Neural cell (in vitro differentiated cells): ENCODE measurements around the gene SHISAL1. TPM values are rescaled to one million over a fixed set of nuclear protein-coding genes. Genes with fewer than 3 reads are reported as not detected.

Experiments
- H2AFZ ChIP-seq: fragments of 200-600, 300-800 bp; sonication (generic), shearing (Covaris generic); 2 replicates; pipeline ENCODE4 v1.6.0; 2014; ENCODE audit warnings: low read depth, mild to moderate bottlenecking, antibody characterized with exemption, low read length, moderate library complexity
- H3F3A ChIP-seq: fragments of 200-600 bp; shearing (Covaris generic); 2 replicates; pipeline ENCODE4 v1.6.1; 2016; ENCODE audit warnings: mild to moderate bottlenecking, moderate library complexity, mixed read lengths, antibody characterized with exemption, low read length; ENCODE audit not compliant: insufficient read depth, poor library complexity, severe bottlenecking
- H3K27ac ChIP-seq: fragments of 200-600, 300-800 bp; sonication (generic), shearing (Covaris generic); 2 replicates; pipeline ENCODE4 v1.5.1; 2014; ENCODE audit warnings: mild to moderate bottlenecking, low read length, moderate library complexity
- H3K27me3 ChIP-seq: fragments of 300-800, 200-600 bp; sonication (generic), shearing (Covaris generic); 2 replicates; pipeline ENCODE4 v1.6.0; 2014; ENCODE audit warnings: mild to moderate bottlenecking, low read depth, low read length, moderate library complexity; ENCODE audit not compliant: insufficient read depth
- H3K36me3 ChIP-seq: fragments of 300-800, 200-600 bp; sonication (generic), shearing (Covaris generic); 2 replicates; pipeline ENCODE4 v1.5.1; 2014; ENCODE audit warnings: mild to moderate bottlenecking, antibody characterized with exemption, low read length, moderate library complexity; ENCODE audit not compliant: insufficient read depth
- H3K4me2 ChIP-seq: fragments of 300-800, 200-600 bp; sonication (generic), shearing (Covaris generic); 2 replicates; pipeline ENCODE4 v1.6.0; 2014; ENCODE audit warnings: mild to moderate bottlenecking, low read length
- H3K4me3 ChIP-seq: fragments of 300-800, 200-600 bp; sonication (generic), shearing (Covaris generic); 2 replicates; pipeline ENCODE4 v1.5.1; 2014; ENCODE audit warnings: mild to moderate bottlenecking, low read length, moderate library complexity
- H3K79me2 ChIP-seq: fragments of 200-600 bp; shearing (Covaris generic); replicated peaks from 2 replicates; pipeline ENCODE4 v1.6.0; 2014; ENCODE audit warnings: mild to moderate bottlenecking, low read length, moderate library complexity; ENCODE audit not compliant: insufficient read depth
- H3K9ac ChIP-seq: fragments of 300-800, 200-600 bp; sonication (generic), shearing (Covaris generic); 2 replicates; pipeline ENCODE4 v1.6.1; 2016; ENCODE audit warnings: mild to moderate bottlenecking, low read length, mixed read lengths
- H3K9me2 ChIP-seq: fragments of 200-600 bp; shearing (Covaris generic); 2 replicates; pipeline ENCODE4 v1.6.1; 2016; ENCODE audit warnings: mild to moderate bottlenecking, low read length, mixed read lengths; ENCODE audit not compliant: insufficient read depth
- H3K9me3 ChIP-seq: fragments of 200-600, 300-800 bp; sonication (generic), shearing (Covaris generic); 2 replicates; pipeline ENCODE4 v1.6.1; 2016; ENCODE audit warnings: mild to moderate bottlenecking, mixed run types, low read length, moderate library complexity, mixed read lengths
- H4K20me1 ChIP-seq: fragments of 200-600 bp; shearing (Covaris generic); 2 replicates; pipeline ENCODE4 v1.6.1; 2016; ENCODE audit warnings: mild to moderate bottlenecking, mixed run types; ENCODE audit not compliant: insufficient read depth
- CTCF ChIP-seq: fragments of 450-650 bp; IDR thresholded peaks from 2 replicates; pipeline ENCODE4 v1.5.1; 2014; ENCODE audit warnings: antibody characterized with exemption, mild to moderate bottlenecking, moderate library complexity; ENCODE audit not compliant: poor library complexity, severe bottlenecking
- EP300 ChIP-seq: fragments of 450-650 bp; conservative IDR thresholded peaks from 2 replicates; pipeline ENCODE4 v1.6.1; 2014; ENCODE audit warnings: antibody characterized with exemption, mild to moderate bottlenecking, moderate library complexity; ENCODE audit not compliant: poor library complexity, severe bottlenecking
- EZH2 ChIP-seq: fragments of 200-600, 300-800 bp; shearing (Covaris generic), sonication (generic); IDR thresholded peaks from 2 replicates; pipeline ENCODE4 v1.6.1; 2014; ENCODE audit warnings: antibody characterized with exemption, low read length, borderline replicate concordance, mild to moderate bottlenecking; ENCODE audit not compliant: insufficient read depth, poor library complexity, severe bottlenecking
- MXI1 ChIP-seq: fragments of 450-650 bp; conservative IDR thresholded peaks from 2 replicates; pipeline ENCODE4 v1.6.1; 2014; ENCODE audit warnings: antibody characterized with exemption, mild to moderate bottlenecking; ENCODE audit not compliant: poor library complexity, severe bottlenecking
- POLR2AphosphoS5 ChIP-seq: IDR thresholded peaks from 2 replicates; pipeline ENCODE4 v1.6.1; 2012
- RAD21 ChIP-seq: fragments of 450-650 bp; conservative IDR thresholded peaks from 2 replicates; pipeline ENCODE4 v1.6.1; 2014; ENCODE audit warnings: antibody characterized with exemption, mild to moderate bottlenecking, moderate library complexity
- REST ChIP-seq: IDR thresholded peaks from 2 replicates; pipeline ENCODE4 v1.6.1; 2012; ENCODE audit warnings: borderline replicate concordance
- SMC3 ChIP-seq: fragments of 450-650 bp; conservative IDR thresholded peaks from 2 replicates; pipeline ENCODE4 v1.6.1; 2014; ENCODE audit warnings: antibody characterized with exemption, mild to moderate bottlenecking, moderate library complexity; ENCODE audit not compliant: poor library complexity
- TAF1 ChIP-seq: IDR thresholded peaks from 2 replicates; pipeline ENCODE4 v1.6.1; 2012; ENCODE audit warnings: low read depth
- polyA plus RNA-seq: library from polyadenylated mRNA; depleted of rRNA; stranded (reverse); fragments of >200 nt; gene quantifications from 2 replicates; pipeline ENCODE4 v1.2.3, GENCODE V29; 2014

Gene SHISAL1
- polyA plus RNA-seq, 1 donor from 2014 or later, result 15.4 TPM

DNA sequence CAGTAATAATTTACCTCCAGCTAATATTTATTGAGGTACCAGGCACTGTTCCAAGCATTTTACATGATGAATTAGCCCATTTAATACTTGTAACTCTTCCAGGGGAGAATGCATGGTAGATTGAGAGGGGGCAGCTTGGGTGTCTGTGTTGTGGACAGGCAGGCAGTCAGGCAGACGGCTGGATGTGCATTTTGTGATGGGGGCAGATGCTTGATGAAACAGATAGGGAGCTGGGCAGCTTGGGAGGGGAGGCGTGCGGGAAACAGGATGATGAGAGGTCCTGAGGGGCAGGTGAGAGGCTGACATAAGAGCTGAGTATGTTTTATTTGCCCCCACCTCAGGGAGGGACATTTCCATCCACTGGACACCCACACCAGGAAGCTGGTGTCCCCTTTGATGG lies 33.1 kb upstream of the SHISAL1 start:
- no peak for TF ChIP-seq EZH2
- no peak for TF ChIP-seq SMC3
- no peak for TF ChIP-seq RAD21
- no peak for TF ChIP-seq POLR2AphosphoS5
- no peak for TF ChIP-seq TAF1
- TF ChIP-seq REST, result no peak
- TF ChIP-seq CTCF, result no peak
- TF ChIP-seq MXI1, result no peak
- no peak for TF ChIP-seq EP300
- Histone ChIP-seq H3K79me2 (no peaks in the 10 kb centered on the region), H3K9me2 (no peaks in the 10 kb centered on the region), H3K4me2 (no peak overlapping the region), H3K27me3 (no peaks in the 10 kb centered on the region), H3K9ac (no peak overlapping the region), H4K20me1 (no peaks in the 10 kb centered on the region), H2AFZ (no peak overlapping the region), H3K27ac (no peak overlapping the region), H3F3A (no peaks in the 10 kb centered on the region), H3K9me3 (no peaks in the 10 kb centered on the region), H3K36me3 (no peaks in the 10 kb centered on the region), H3K4me3 (no peak overlapping the region)

DNA sequence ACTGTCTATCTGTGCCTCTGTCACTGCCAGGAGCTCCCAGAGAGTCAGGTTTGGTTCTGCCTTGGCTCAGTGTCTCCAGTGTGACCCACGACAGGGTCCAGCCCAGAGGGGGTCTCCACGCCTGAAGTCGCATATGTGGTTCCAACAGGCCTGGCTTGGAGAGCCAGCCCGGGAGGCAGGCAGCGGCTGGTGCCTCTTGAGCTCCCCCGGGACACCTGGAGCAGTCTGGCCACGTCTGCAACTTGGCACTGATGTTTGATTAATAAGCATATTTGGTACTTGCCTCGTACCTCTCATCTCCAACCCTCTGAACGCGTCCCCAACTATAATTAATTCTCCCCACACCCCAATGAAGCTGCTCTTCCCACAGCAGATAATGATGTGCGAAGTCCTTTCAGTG lies 31.7 kb upstream of the SHISAL1 start:
- H3K79me2 ChIP-seq, result no peaks in the 10 kb centered on the region
- H4K20me1 ChIP-seq, result no peaks in the 10 kb centered on the region
- no peak overlapping the region for H2AFZ ChIP-seq
- TF ChIP-seq SMC3 (no peak), RAD21 (no peak), EZH2 (no peak), CTCF (no peak), TAF1 (no peak), POLR2AphosphoS5 (no peak), MXI1 (no peak), EP300 (no peak), REST (no peak)
- no peak overlapping the region for H3K4me2 ChIP-seq
- H3K36me3 ChIP-seq, result no peaks in the 10 kb centered on the region
- H3K9ac ChIP-seq, result no peak overlapping the region
- no peaks in the 10 kb centered on the region for H3K9me2 ChIP-seq
- no peak overlapping the region for H3K4me3 ChIP-seq
- H3K27ac ChIP-seq, result no peak overlapping the region
- no peaks in the 10 kb centered on the region for H3K9me3 ChIP-seq
- H3K27me3 ChIP-seq, result no peaks in the 10 kb centered on the region
- H3F3A ChIP-seq, result no peaks in the 10 kb centered on the region
